Natural killer cell (primary cell): ENCODE measurements around the gene VWA1. TPM values are rescaled to one million over a fixed set of nuclear protein-coding genes. Genes with fewer than 3 reads are reported as not detected.

Source experiments
- ATAC-seq, 3 donors: fragments of 150-1000 bp in 2 of 3; fragments of 200-7000 bp in 1 of 3; cut with Tn5 transposase; 1 replicate in 1 of 3; 2 replicates in 2 of 3; pipeline ENCODE4 v1.10.0; 2021; ENCODE audit warnings: mild to moderate bottlenecking in 2 of 3, moderate library complexity in 2 of 3
- DNase-seq, 2 donors: peaks; one replicate each; pipeline versions ENCODE4 v3.0.0 to v3.0.0-alpha.2; 2013 to 2021; ENCODE audit warnings: mixed read lengths in 1 of 2
- H3K27ac ChIP-seq: one replicate; pipeline ENCODE4 v1.5.1; 2013; ENCODE audit warnings: mild to moderate bottlenecking, low read length
- H3K27me3 ChIP-seq: one replicate; pipeline ENCODE4 v1.6.1; 2013; ENCODE audit warnings: low read length; ENCODE audit not compliant: control insufficient read depth, insufficient read depth
- H3K36me3 ChIP-seq: one replicate; pipeline ENCODE4 v1.6.1; 2013; ENCODE audit warnings: low read length; ENCODE audit not compliant: control insufficient read depth, insufficient read depth
- H3K4me1 ChIP-seq: one replicate; pipeline ENCODE4 v1.6.1; 2013; ENCODE audit warnings: low read length; ENCODE audit not compliant: control insufficient read depth, insufficient read depth
- H3K4me3 ChIP-seq: one replicate; pipeline ENCODE4 v1.5.1; 2013; ENCODE audit warnings: low read length
- H3K9me3 ChIP-seq: one replicate; pipeline ENCODE4 v1.6.1; 2013; ENCODE audit warnings: low read length; ENCODE audit not compliant: control insufficient read depth, insufficient read depth
- H3K27ac Mint-ChIP-seq, 2 donors: one replicate each; pipeline ENCODE4 v1.8.0; 2022; ENCODE audit warnings: mild to moderate bottlenecking in 2 of 2, mixed read lengths in 2 of 2, moderate library complexity in 1 of 2
- H3K27me3 Mint-ChIP-seq, 2 donors: one replicate each; pipeline ENCODE4 v1.8.0; 2022; ENCODE audit warnings: low read depth in 2 of 2, mixed read lengths in 2 of 2
- H3K36me3 Mint-ChIP-seq: one replicate; pipeline ENCODE4 v1.8.0; 2022; ENCODE audit warnings: mixed read lengths
- H3K4me1 Mint-ChIP-seq, 2 donors: one replicate each; pipeline ENCODE4 v1.8.0; 2022; ENCODE audit warnings: mixed read lengths in 2 of 2
- H3K4me3 Mint-ChIP-seq: one replicate; pipeline ENCODE4 v1.8.0; 2022; ENCODE audit warnings: mild to moderate bottlenecking, moderate library complexity, mixed read lengths
- H3K9me3 Mint-ChIP-seq, 2 donors: one replicate each; pipeline ENCODE4 v1.8.0; 2022; ENCODE audit warnings: mixed read lengths in 2 of 2
- WGBS: methylation state at CpG from one replicate; pipeline ENCODE4 v1.1.7; 2013; ENCODE audit warnings: missing lambda C conversion rate; ENCODE audit not compliant: insufficient coverage; 5-methylcytosine and 5-hydroxymethylcytosine counted together
- intact Hi-C: fragments of 100-400 bp; cut with micrococcal nuclease; formaldehyde crosslinking; loops from one replicate; pipeline ENCODE4 v1.14.2; 2022
- total RNA-seq, 4 donors: library from RNA; stranded (reverse); fragments of 120-200 nt in 1 of 4; gene quantifications; one replicate each; pipeline versions ENCODE4 v1.2.3 to v1.2.4, GENCODE V29; 2013 to 2022
- TF ChIP-seq, protein P1 (sequence below): fragments of 200-600 bp; IDR thresholded peaks from one replicate; pipeline ENCODE4 v1.8.0; 2022; ENCODE audit warnings: antibody characterized with exemption

The VWA1 gene
- total RNA-seq, 3 donors from 2014 or later (not counting 1 experiment from before 2014, with no cell fraction given) = not detected

DNA sequence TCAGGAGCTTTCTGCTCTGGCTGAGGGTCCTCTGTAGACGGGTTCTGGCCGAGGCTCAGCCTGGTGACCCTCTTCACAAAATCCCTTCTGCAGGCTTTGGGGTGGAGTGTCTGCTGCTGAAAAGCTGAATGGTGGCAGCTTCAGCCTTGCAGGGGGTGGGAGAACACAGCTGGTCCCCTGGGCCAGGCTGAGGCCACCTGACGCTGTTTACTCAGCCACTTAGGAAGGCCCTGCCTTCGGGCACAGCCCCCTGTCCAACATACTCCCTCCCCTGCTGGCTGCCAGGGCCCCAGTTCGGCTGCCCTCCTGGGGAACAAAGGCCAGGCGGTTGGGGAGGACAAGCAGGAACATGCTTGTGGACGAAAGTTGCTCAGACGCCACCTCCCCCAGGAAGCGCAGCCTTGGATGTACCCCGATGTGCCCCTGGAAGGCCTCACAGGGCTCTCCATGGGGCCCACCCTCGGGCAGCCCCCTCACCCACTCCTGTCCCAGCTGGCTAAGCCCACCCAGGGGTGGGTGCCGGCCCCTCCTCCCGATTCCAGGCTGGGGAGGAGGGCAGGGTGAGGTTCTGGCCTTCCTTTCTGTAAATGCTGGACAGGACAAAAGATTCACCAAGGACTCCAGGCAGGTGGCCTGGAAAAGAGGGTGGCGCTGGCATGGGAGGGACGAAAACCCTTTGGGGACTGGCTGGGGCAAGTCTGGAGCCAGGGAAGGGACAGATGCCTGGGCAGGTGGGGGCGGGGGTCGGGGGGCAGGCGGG, 14.2 kb upstream of the VWA1 start, which contains the start of gene ANKRD65:
ANKRD65 (minus strand) TSS at position 130 of the 760 bp plus-strand sequence. CDS start 271 bp downstream, outside the sequence.
- H3K27ac Mint-ChIP-seq = no peak within 1 kb of the TSS

DNA sequence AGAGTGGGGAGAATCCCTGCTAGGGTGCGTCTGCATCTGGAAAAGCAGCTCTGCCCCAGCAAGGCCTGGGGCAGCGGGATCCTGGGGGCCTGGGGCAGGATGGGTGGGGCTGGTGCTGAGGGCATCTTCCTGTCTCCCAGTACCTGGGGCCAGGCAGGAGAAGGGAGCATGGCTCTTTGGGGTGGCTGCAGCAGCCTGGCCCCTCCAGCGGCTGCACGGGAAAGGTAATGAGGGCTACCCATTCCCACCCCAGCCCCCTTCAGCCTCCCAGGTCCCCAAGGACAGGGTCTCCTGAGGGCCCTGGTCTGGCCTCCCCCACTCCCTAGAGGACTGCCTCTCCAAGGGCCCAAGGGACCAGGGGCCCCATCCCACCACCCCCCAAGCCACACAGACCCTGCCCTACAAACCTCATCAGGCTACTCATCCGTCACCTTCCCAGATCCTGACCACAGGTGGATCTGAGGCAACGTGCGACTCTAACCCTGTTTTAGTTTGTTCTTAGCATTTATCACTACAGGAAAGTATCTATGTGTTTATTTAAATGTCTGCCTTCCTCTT, 13.5 kb upstream of the VWA1 start:
- ATAC-seq (no peak), DNase-seq (no peak)
- no peaks in the 10 kb centered on the region for H3K9me3 ChIP-seq
- H3K27ac ChIP-seq = no peak overlapping the region
- Mint-ChIP-seq H3K4me1 (no peaks in the 10 kb centered on the region), H3K4me3 (no peak overlapping the region), H3K27me3 (peaks cover 14 to 30% of the 10 kb centered on the region in 2 donors), H3K36me3 (no peaks in the 10 kb centered on the region), H3K9me3 (no peaks in the 10 kb centered on the region), H3K27ac (no peak overlapping the region)
- H3K4me3 ChIP-seq = no peak overlapping the region
- no peaks in the 10 kb centered on the region for H3K36me3 ChIP-seq
- WGBS = 83% methylated on average over 7 of the region's 7 CpGs
- intact Hi-C loops = no loop called here
- H3K4me1 ChIP-seq = no peaks in the 10 kb centered on the region
- TF ChIP-seq, protein P1, sequence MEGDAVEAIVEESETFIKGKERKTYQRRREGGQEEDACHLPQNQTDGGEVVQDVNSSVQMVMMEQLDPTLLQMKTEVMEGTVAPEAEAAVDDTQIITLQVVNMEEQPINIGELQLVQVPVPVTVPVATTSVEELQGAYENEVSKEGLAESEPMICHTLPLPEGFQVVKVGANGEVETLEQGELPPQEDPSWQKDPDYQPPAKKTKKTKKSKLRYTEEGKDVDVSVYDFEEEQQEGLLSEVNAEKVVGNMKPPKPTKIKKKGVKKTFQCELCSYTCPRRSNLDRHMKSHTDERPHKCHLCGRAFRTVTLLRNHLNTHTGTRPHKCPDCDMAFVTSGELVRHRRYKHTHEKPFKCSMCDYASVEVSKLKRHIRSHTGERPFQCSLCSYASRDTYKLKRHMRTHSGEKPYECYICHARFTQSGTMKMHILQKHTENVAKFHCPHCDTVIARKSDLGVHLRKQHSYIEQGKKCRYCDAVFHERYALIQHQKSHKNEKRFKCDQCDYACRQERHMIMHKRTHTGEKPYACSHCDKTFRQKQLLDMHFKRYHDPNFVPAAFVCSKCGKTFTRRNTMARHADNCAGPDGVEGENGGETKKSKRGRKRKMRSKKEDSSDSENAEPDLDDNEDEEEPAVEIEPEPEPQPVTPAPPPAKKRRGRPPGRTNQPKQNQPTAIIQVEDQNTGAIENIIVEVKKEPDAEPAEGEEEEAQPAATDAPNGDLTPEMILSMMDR = no peak
- no peaks in the 10 kb centered on the region for H3K27me3 ChIP-seq

More for the DNA sequence above, 14.2 kb upstream of the VWA1 start, which contains the start of gene ANKRD65:
- H3K4me1 ChIP-seq = no peaks in the 10 kb centered on the region
- peaks cover 14 to 29% of the 10 kb centered on the region in 2 donors for H3K27me3 Mint-ChIP-seq
- H3K27me3 ChIP-seq = no peaks in the 10 kb centered on the region
- no peaks in the 10 kb centered on the region for H3K36me3 Mint-ChIP-seq
- H3K27ac ChIP-seq = no peak within 1 kb of the TSS
- H3K9me3 Mint-ChIP-seq = no peaks in the 10 kb centered on the region
- H3K4me3 ChIP-seq = no peak within 1 kb of the TSS
- TF ChIP-seq, protein P1 = no peak
- intact Hi-C loops = no loop called here
- H3K4me3 Mint-ChIP-seq = no peak within 1 kb of the TSS
- no peaks in the 10 kb centered on the region for H3K36me3 ChIP-seq
- H3K9me3 ChIP-seq = no peaks in the 10 kb centered on the region
- ATAC-seq (no peak), DNase-seq (no peak)
- WGBS = 87% methylated on average over 18 of the region's 18 CpGs
- no peaks in the 10 kb centered on the region for H3K4me1 Mint-ChIP-seq

DNA sequence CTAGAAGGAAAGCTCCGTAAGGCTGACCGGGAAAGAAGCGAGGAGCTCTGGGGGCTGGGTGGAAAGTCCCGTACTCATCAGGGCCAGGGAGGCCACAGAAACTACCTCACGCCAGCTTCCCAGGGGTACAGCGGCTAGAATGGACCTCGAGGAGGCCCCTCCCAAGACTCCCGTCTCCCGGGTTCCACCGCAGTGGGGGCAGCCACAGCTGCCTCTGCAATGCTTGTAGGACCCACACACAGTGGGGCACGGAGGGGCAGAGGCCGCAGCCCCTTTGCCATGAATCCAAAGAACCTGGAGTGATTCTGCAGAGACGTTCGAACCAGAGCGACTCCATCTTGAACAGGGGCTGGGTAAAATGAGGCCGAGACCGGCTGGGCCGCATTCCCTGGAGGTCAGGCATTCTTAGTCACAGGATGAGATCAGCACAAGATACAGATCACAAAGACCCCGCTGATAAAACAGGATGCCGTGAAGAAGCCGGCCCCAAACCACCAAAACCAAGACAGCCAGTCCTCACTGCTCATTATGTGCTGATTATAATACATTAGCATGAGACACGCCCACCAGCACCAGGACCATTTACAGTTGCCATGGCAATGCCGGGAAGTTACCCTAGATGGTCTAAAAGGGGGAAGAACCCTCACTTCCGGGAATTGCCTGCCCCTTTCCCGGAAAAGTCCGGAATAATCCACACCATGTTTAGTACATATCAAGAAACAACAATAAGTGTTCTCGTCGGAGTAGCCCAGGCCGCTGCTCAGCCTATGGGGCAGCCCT, 12.8 kb upstream of the VWA1 start:
- Mint-ChIP-seq H3K4me1 (no peaks in the 10 kb centered on the region), H3K27me3 (peaks cover 11 to 27% of the 10 kb centered on the region in 2 donors), H3K9me3 (no peaks in the 10 kb centered on the region), H3K36me3 (no peaks in the 10 kb centered on the region), H3K4me3 (no peak overlapping the region), H3K27ac (no peak overlapping the region)
- TF ChIP-seq, protein P1 = no peak
- H3K36me3 ChIP-seq = no peaks in the 10 kb centered on the region
- no peak overlapping the region for H3K27ac ChIP-seq
- H3K27me3 ChIP-seq = no peaks in the 10 kb centered on the region
- H3K9me3 ChIP-seq = no peaks in the 10 kb centered on the region
- no peak overlapping the region for H3K4me3 ChIP-seq
- H3K4me1 ChIP-seq = no peaks in the 10 kb centered on the region
- WGBS = 69% methylated on average over 29 of the region's 29 CpGs
- no peak for DNase-seq
- ATAC-seq = no peak
- intact Hi-C loops = no loop called here
